Gastrocnemius medialis (tissue), 4 donors: Measurements from ENCODE around the gene TRIM31. TPM values are rescaled to one million over a fixed set of nuclear protein-coding genes. Genes with fewer than 3 reads are reported as not detected.

Experiments used
- ATAC-seq, 2 donors: fragments of 150-250 bp; one replicate each; pipeline ENCODE4 v1.9.1; 2016
- DNase-seq, 2 donors: peaks; one replicate each; pipeline ENCODE4 v3.0.0-alpha.2; 2019
- H3K27ac ChIP-seq, 4 donors: fragments of 200-600 bp; sonication (generic); 1 replicate in 1 of 4; 2 replicates in 3 of 4; pipeline ENCODE4 v1.5.1; 2016 to 2018; ENCODE audit warnings: mild to moderate bottlenecking in 2 of 4, moderate library complexity in 1 of 4
- H3K27me3 ChIP-seq, 3 donors: fragments of 200-600 bp; sonication (generic) in 2 of 3; 1 replicate in 1 of 3; 2 replicates in 2 of 3; pipeline versions ENCODE4 v1.5.1 to v1.6.0; 2016 to 2019; ENCODE audit warnings: mild to moderate bottlenecking in 1 of 3, moderate library complexity in 1 of 3
- H3K36me3 ChIP-seq, 2 donors: fragments of 200-600 bp; sonication (generic) in 1 of 2; one replicate each; pipeline ENCODE4 v1.5.1; 2017 to 2018
- H3K4me1 ChIP-seq, 2 donors: fragments of 200-600 bp; sonication (generic) in 1 of 2; one replicate each; pipeline ENCODE4 v1.5.1; 2016 to 2017; ENCODE audit warnings: mild to moderate bottlenecking in 2 of 2
- H3K4me3 ChIP-seq, 4 donors: fragments of 200-600 bp; sonication (generic) in 3 of 4; 1 replicate in 1 of 4; 2 replicates in 3 of 4; pipeline ENCODE4 v1.5.1; 2016 to 2019; ENCODE audit warnings: mild to moderate bottlenecking in 2 of 4
- H3K9me3 ChIP-seq, 3 donors: fragments of 200-600 bp; sonication (generic) in 2 of 3; 1 replicate in 1 of 3; 2 replicates in 2 of 3; pipeline ENCODE4 v1.5.1; 2016 to 2019
- CTCF ChIP-seq, 5 experiments: fragments of 450-650 bp in 3 of 5; fragments of 200-600 bp in 2 of 5; sonication (generic) in 2 of 5; IDR thresholded peaks in 4 of 5; conservative IDR thresholded peaks in 1 of 5; 1 replicate in 4 of 5; 2 replicates in 1 of 5; pipeline ENCODE4 v1.5.1; 2016 to 2019; ENCODE audit warnings: antibody characterized with exemption in 5 of 5, mild to moderate bottlenecking in 3 of 5, moderate library complexity in 3 of 5
- POLR2A ChIP-seq, 2 donors: fragments of 450-650 bp; IDR thresholded peaks; one replicate each; pipeline ENCODE4 v1.6.1; 2017; ENCODE audit warnings: antibody characterized with exemption in 2 of 2, mild to moderate bottlenecking in 2 of 2, moderate library complexity in 2 of 2
- in situ Hi-C, 4 donors: fragments of 200-750 bp; cut with MboI; loops; one replicate each; pipeline versions ENCODE4 v1.15.0 to v1.8.0; 2017; ENCODE audit warnings: low sequenced_read_pairs in 4 of 4
- intact Hi-C: fragments of 100-400 bp; cut with DNase I; formaldehyde crosslinking; loops from one replicate; pipeline ENCODE4 v1.15.1; 2023; ENCODE audit warnings: low total_unique reads
- total RNA-seq, 4 donors: library from RNA; depleted of rRNA; stranded (reverse); fragments of >200 nt; gene quantifications; one replicate each; pipeline versions ENCODE4 v1.1.0 to v1.2.3, GENCODE V29; 2016

The TRIM31 gene
- total RNA-seq, 4 donors from 2014 or later: 0.39 TPM; not detected in 3

GRCh38 chr6:30112402-30112994, 392 bp downstream of the TRIM31 start:
- in situ Hi-C loops: no loop called here
- Histone ChIP-seq H3K9me3 (no peaks in the 10 kb centered on the region), H3K27ac (no peak overlapping the region), H3K4me3 (no peak overlapping the region), H3K4me1 (no peaks in the 10 kb centered on the region), H3K36me3 (no peaks in the 10 kb centered on the region), H3K27me3 (peaks cover 24 to 31% (median 31%) of the 10 kb centered on the region in 3 donors)
- ATAC-seq: no peak
- TF ChIP-seq CTCF (IDR thresholded peaks at IDR 0.05 in 4 of 5, conservative IDR thresholded peaks at IDR 0.05 in 1 of 5): no peak
- TF ChIP-seq POLR2A (IDR thresholded peaks at IDR 0.05): no peak
- intact Hi-C loops: no loop called here
- DNase-seq: no peak

GRCh38 chr6:30111266-30111856, 1.5 kb downstream of the TRIM31 start:
- no peaks in the 10 kb centered on the region for H3K9me3 ChIP-seq
- intact Hi-C loops (no loop called here), in situ Hi-C loops (no loop called here)
- DNase-seq (no peak), ATAC-seq (no peak)
- H3K4me3 ChIP-seq: no peak overlapping the region
- H3K27ac ChIP-seq: no peak overlapping the region
- TF ChIP-seq POLR2A (IDR thresholded peaks at IDR 0.05): no peak
- no peak for TF ChIP-seq CTCF (IDR thresholded peaks at IDR 0.05 in 4 of 5, conservative IDR thresholded peaks at IDR 0.05 in 1 of 5)
- H3K36me3 ChIP-seq: no peaks in the 10 kb centered on the region
- peaks cover 24 to 34% (median 32%) of the 10 kb centered on the region in 3 donors for H3K27me3 ChIP-seq
- H3K4me1 ChIP-seq: no peaks in the 10 kb centered on the region

- in situ Hi-C loops: no loop called here
- TF ChIP-seq CTCF (IDR thresholded peaks at IDR 0.05 in 4 of 5, conservative IDR thresholded peaks at IDR 0.05 in 1 of 5): no peak
- TF ChIP-seq POLR2A (IDR thresholded peaks at IDR 0.05): no peak
Observed at GRCh38 chr6:30104661-30105060, 8.2 kb downstream of the TRIM31 start.

GRCh38 chr6:30103872-30104179, 9.1 kb downstream of the TRIM31 start:
- Histone ChIP-seq H3K27me3 (peaks cover 25 to 31% (median 30%) of the 10 kb centered on the region in 3 donors), H3K9me3 (no peaks in the 10 kb centered on the region), H3K4me1 (peaks cover 17 to 26% of the 10 kb centered on the region in 2 donors), H3K4me3 (peak overlapping the region; percentile 58 to 60 (median 58)), H3K36me3 (no peaks in the 10 kb centered on the region), H3K27ac (no peak overlapping the region)
- ATAC-seq (no peak), DNase-seq (no peak)
- TF ChIP-seq POLR2A (IDR thresholded peaks at IDR 0.05): no peak
- TF ChIP-seq CTCF (IDR thresholded peaks at IDR 0.05 in 4 of 5, conservative IDR thresholded peaks at IDR 0.05 in 1 of 5): no peak
- in situ Hi-C loops (no loop called here), intact Hi-C loops (loop anchor here (1.0 to 5.0 kb wide), 5 partner anchors 27 to 241 kb away; partner anchors contain the start of genes RPP21 and TRIM26)

More at GRCh38 chr6:30104661-30105060, 8.2 kb downstream of the TRIM31 start:
- DNase-seq (no peak), ATAC-seq (no peak)
- no peak overlapping the region for H3K27ac ChIP-seq
- H3K4me1 ChIP-seq: peaks cover 17 to 26% of the 10 kb centered on the region in 2 donors
- H3K36me3 ChIP-seq: no peaks in the 10 kb centered on the region
- H3K9me3 ChIP-seq: no peaks in the 10 kb centered on the region
- intact Hi-C loops: loop anchor here (5.0 kb wide), 1 partner anchor 153 kb away; no protein-coding TSS in a partner anchor
- no peak overlapping the region for H3K4me3 ChIP-seq
- H3K27me3 ChIP-seq: peaks cover 18 to 24% (median 22%) of the 10 kb centered on the region in 3 donors
